Measurements from ENCODE around the gene SPANXA2. TPM values are rescaled to one million over a fixed set of nuclear protein-coding genes. Genes with fewer than 3 reads are reported as not detected.

The SPANXA2 gene, protein sequence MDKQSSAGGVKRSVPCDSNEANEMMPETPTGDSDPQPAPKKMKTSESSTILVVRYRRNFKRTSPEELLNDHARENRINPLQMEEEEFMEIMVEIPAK
- not detected for total RNA-seq

GRCh38 chrX:141589408-141589807, at the start of gene SPANXA2:
TSS of gene SPANXA2 (plus strand) at chrX:141589708. CDS start at chrX:141589768, 60 bp downstream.

GRCh38 chrX:141584638-141585037, 4.9 kb upstream of the SPANXA2 start, which contains the start of gene SPANXA1:
TSS of gene SPANXA1 (minus strand) at chrX:141584738. CDS start at chrX:141584678, 60 bp downstream.

Other genes starting within 250 kb of the SPANXA2 start
- gene SPANXA1, start 5.0 kb upstream of the SPANXA2 start, total RNA-seq, result not detected
- not detected for gene SPANXD, start 109.0 kb downstream of the SPANXA2 start, total RNA-seq
- gene MAGEC3, start 248.6 kb downstream of the SPANXA2 start, total RNA-seq, result not detected